Measurements from ENCODE around the gene CDH4.

Gene CDH4

GRCh38 chr20:61818746-61819573, 566.9 kb downstream of the CDH4 start:
- no peak for DNase-seq

- DNase-seq = no peak
Measured at GRCh38 chr20:61819574-61819846, 567.4 kb downstream of the CDH4 start.

- DNase-seq = no peak
Measured at GRCh38 chr20:61819921-61820825, 568.1 kb downstream of the CDH4 start.

- DNase-seq = no peak
Measured at GRCh38 chr20:61821735-61822134, 569.7 kb downstream of the CDH4 start.

- DNase-seq = no peak
Measured at GRCh38 chr20:61822396-61822795, 570.3 kb downstream of the CDH4 start.

- no peak for DNase-seq
Measured at GRCh38 chr20:61823242-61823641, 571.2 kb downstream of the CDH4 start.

- DNase-seq = no peak
Measured at GRCh38 chr20:61828891-61829290, 576.8 kb downstream of the CDH4 start.

GRCh38 chr20:61829526-61829925, 577.5 kb downstream of the CDH4 start:
- no peak for DNase-seq

- no peak for DNase-seq
Measured at GRCh38 chr20:61830241-61830930, 578.3 kb downstream of the CDH4 start.

GRCh38 chr20:61830991-61831390, 578.9 kb downstream of the CDH4 start:
- no peak for DNase-seq

- DNase-seq = no peak
Measured at GRCh38 chr20:61832181-61832580, 580.1 kb downstream of the CDH4 start.

GRCh38 chr20:61833807-61834610, 581.9 kb downstream of the CDH4 start:
- no peak for DNase-seq

- no peak for DNase-seq
Measured at GRCh38 chr20:61835301-61835700, 583.2 kb downstream of the CDH4 start.

- no peak for DNase-seq
Measured at GRCh38 chr20:61835791-61836350, 583.8 kb downstream of the CDH4 start.

- no peak for DNase-seq
Measured at GRCh38 chr20:61837200-61837599, 585.1 kb downstream of the CDH4 start.

GRCh38 chr20:61839223-61839911, 587.3 kb downstream of the CDH4 start:
- DNase-seq = no peak

GRCh38 chr20:61839912-61840778, 588.1 kb downstream of the CDH4 start:
- DNase-seq = no peak

GRCh38 chr20:61840779-61841455, 588.9 kb downstream of the CDH4 start:
- DNase-seq = no peak

- DNase-seq = no peak
Measured at GRCh38 chr20:61841551-61841950, 589.5 kb downstream of the CDH4 start.

- DNase-seq = no peak
Measured at GRCh38 chr20:61841966-61842365, 589.9 kb downstream of the CDH4 start.

All from activated naive CD4-positive, alpha-beta T cell treated with Interleukin-2 at 50 U/mL for 16 hours (primary cell).